Esophagus muscularis mucosa (tissue), 4 donors: Measurements from ENCODE around the gene ENTR1.

Source experiments
- EP300 ChIP-seq: sonication (generic); formaldehyde crosslinking; IDR thresholded peaks from one replicate; pipeline ENCODE4 v1.6.1; 2017; ENCODE audit warnings: antibody characterized with exemption
- POLR2A ChIP-seq: fragments of 450-650 bp; IDR thresholded peaks from one replicate; pipeline ENCODE4 v1.6.1; 2017; ENCODE audit warnings: antibody characterized with exemption, moderate library complexity, mild to moderate bottlenecking, low read depth
- POLR2AphosphoS5 ChIP-seq, 2 donors: sonication (generic); formaldehyde crosslinking; IDR thresholded peaks; one replicate each; pipeline ENCODE4 v1.6.1; 2017; ENCODE audit warnings: antibody characterized with exemption in 2 of 2
- TF ChIP-seq, protein P1 (sequence below), 3 experiments: fragments of 200-600 bp in 2 of 3; fragments of 450-650 bp in 1 of 3; sonication (generic) in 2 of 3; IDR thresholded peaks; one replicate each; pipeline ENCODE4 v1.5.1; 2017 to 2019; ENCODE audit warnings: antibody characterized with exemption in 3 of 3, mild to moderate bottlenecking in 2 of 3, moderate library complexity in 1 of 3

DNA sequence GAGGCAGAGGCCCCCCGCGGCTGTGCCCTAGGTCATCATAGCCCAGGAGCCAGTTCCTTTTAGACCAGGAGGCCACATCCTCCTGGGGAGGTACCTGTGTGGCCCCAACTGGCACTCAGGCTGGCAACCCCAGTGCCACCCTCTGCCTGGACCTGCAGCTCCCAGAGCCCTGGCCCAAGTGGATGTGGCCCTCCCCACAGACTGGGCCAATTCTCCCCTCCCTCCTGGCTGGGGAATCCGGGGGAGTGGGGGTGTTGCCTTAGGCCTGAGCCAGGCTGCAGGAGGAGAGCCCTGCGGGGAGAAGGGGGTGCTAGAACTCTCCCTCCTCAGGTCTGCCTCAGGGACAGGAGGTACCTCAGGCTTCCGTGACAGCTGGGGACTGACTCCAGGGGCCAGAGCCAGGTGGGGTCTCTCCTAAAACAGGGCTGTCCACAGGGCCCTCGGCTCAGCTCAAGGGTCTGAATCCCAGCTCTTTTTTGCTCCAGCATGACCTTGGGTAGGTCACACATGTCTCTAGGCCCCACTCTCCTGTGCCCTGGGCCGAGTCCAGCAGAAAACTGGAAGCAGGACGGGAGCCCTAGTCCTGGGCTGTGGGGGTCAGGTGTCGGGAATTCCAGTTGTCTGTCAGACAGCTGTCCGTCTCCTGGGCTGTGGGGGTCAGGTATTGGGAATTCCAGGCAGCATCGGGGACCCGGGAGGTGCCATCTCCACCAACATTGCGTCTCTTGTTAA, 56.5 kb downstream of the ENTR1 start:
- TF ChIP-seq, protein P1, sequence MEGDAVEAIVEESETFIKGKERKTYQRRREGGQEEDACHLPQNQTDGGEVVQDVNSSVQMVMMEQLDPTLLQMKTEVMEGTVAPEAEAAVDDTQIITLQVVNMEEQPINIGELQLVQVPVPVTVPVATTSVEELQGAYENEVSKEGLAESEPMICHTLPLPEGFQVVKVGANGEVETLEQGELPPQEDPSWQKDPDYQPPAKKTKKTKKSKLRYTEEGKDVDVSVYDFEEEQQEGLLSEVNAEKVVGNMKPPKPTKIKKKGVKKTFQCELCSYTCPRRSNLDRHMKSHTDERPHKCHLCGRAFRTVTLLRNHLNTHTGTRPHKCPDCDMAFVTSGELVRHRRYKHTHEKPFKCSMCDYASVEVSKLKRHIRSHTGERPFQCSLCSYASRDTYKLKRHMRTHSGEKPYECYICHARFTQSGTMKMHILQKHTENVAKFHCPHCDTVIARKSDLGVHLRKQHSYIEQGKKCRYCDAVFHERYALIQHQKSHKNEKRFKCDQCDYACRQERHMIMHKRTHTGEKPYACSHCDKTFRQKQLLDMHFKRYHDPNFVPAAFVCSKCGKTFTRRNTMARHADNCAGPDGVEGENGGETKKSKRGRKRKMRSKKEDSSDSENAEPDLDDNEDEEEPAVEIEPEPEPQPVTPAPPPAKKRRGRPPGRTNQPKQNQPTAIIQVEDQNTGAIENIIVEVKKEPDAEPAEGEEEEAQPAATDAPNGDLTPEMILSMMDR (IDR thresholded peaks at IDR 0.05): no peak
- TF ChIP-seq POLR2A (no peak), EP300 (no peak), POLR2AphosphoS5 (IDR thresholded peaks at IDR 0.05) (no peak)
